A549 (cell line): ENCODE data around the gene MSRB3. TPM values are rescaled to one million over a fixed set of nuclear protein-coding genes. Genes with fewer than 3 reads are reported as not detected.

Experiments
- ATAC-seq, 2 experiments: fragments of 200-7000 bp in 1 of 2; fragments of >200 bp in 1 of 2; cut with Nextera tagmentation in 1 of 2; cut with Tn5 transposase in 1 of 2; 3 replicates each; pipeline versions ENCODE4 v1.8.0 to v1.9.1; 2018 to 2020; ENCODE audit warnings: mild to moderate bottlenecking in 1 of 2, moderate library complexity in 1 of 2
- CTCF ChIA-PET: fragments of 300-600 bp; sonication (Branson Sonifier 250); formaldehyde crosslinking; extraction: SDS; loops from one replicate; lab custom pipeline; 2021; ENCODE audit warnings: antibody characterized with exemption, inconsistent platforms; lab: Yijun Ruan, JAX
- POLR2A ChIA-PET: fragments of 350-600 bp; formaldehyde crosslinking; extraction: SDS; loops from one replicate; lab custom pipeline; 2021; ENCODE audit warnings: antibody characterized with exemption, inconsistent platforms; lab: Yijun Ruan, JAX
- DNase-seq, 2 experiments: peaks; one replicate each; pipeline versions ENCODE4 v3.0.0 to v3.0.0-alpha.2; 2011 to 2016; ENCODE audit warnings: low read depth in 1 of 2, low spot score in 1 of 2
- FAIRE-seq: peaks from 2 replicates; lab custom pipeline; 2011; peaks lifted over from hg19 to GRCh38; lab: Jason Lieb, UNC
- H3K27ac ChIP-seq, 2 experiments: fragments of >200 bp; sonication (Bioruptor Twin); formaldehyde crosslinking; 3 replicates each; pipeline ENCODE4 v1.5.1; 2016 to 2017
- H3K4me1 ChIP-seq: fragments of >200 bp; sonication (Bioruptor Twin); formaldehyde crosslinking; 3 replicates; pipeline ENCODE4 v1.6.1; 2016
- H3K4me2 ChIP-seq: fragments of >200 bp; sonication (Bioruptor Twin); formaldehyde crosslinking; 3 replicates; pipeline ENCODE4 v1.6.1; 2016
- H3K4me3 ChIP-seq: fragments of >200 bp; sonication (Bioruptor Twin); formaldehyde crosslinking; 3 replicates; pipeline ENCODE4 v1.5.1; 2016
- H3K9me3 ChIP-seq: fragments of >200 bp; sonication (Bioruptor Twin); formaldehyde crosslinking; 3 replicates; pipeline ENCODE4 v1.6.1; 2016
- ATOH8 ChIP-seq: fragments of 250-450 bp; sonication (Bioruptor Pico); IDR thresholded peaks from 2 replicates; pipeline ENCODE4 v1.5.0; 2020; ENCODE audit warnings: low read depth, mild to moderate bottlenecking, moderate library complexity
- CHD4 ChIP-seq: fragments of 200-600 bp; sonication (generic); IDR thresholded peaks from 2 replicates; pipeline ENCODE4 v1.6.1; 2016; ENCODE audit warnings: antibody characterized with exemption, mild to moderate bottlenecking, borderline replicate concordance
- E2F6 ChIP-seq: IDR thresholded peaks from 2 replicates; pipeline ENCODE4 v1.6.1; 2012; ENCODE audit warnings: low read depth, borderline replicate concordance
- EHMT2 ChIP-seq: fragments of 200-600 bp; sonication (generic); IDR thresholded peaks from 2 replicates; pipeline ENCODE4 v1.6.1; 2016; ENCODE audit warnings: antibody characterized with exemption, low read depth, mild to moderate bottlenecking, moderate library complexity
- ESRRA ChIP-seq: fragments of 150-350 bp; IDR thresholded peaks from 2 replicates; pipeline ENCODE4 v1.6.1; 2014; ENCODE audit warnings: mild to moderate bottlenecking, low read length, borderline replicate concordance
- HDAC2 ChIP-seq: fragments of 200-600 bp; sonication (generic); IDR thresholded peaks from 2 replicates; pipeline ENCODE4 v1.6.1; 2016
- JUN ChIP-seq, 2 experiments: fragments of >200 bp; sonication (Bioruptor Twin); formaldehyde crosslinking; IDR thresholded peaks; 2 replicates in 1 of 2; 3 replicates in 1 of 2; pipeline ENCODE4 v1.6.1; 2016 to 2017
- MAFK ChIP-seq: fragments of 450-650 bp; IDR thresholded peaks from 2 replicates; pipeline ENCODE4 v1.6.1; 2014; ENCODE audit not compliant: partially characterized antibody
- NPAS2 ChIP-seq: fragments of 250-450 bp; sonication (Bioruptor Pico); IDR thresholded peaks from 2 replicates; pipeline ENCODE4 v1.8.0; 2022; ENCODE audit warnings: mild to moderate bottlenecking, moderate library complexity, borderline replicate concordance
- NR3C1 ChIP-seq: fragments of >200 bp; sonication (Bioruptor Twin); formaldehyde crosslinking; IDR thresholded peaks from 3 replicates; pipeline ENCODE4 v1.6.1; 2017
- PHF8 ChIP-seq: fragments of 200-600 bp; sonication (generic); IDR thresholded peaks from 2 replicates; pipeline ENCODE4 v1.6.1; 2016; ENCODE audit warnings: low read depth, mild to moderate bottlenecking, antibody characterized with exemption, moderate library complexity, borderline replicate concordance
- RARB ChIP-seq: fragments of 250-450 bp; sonication (Bioruptor Pico); IDR thresholded peaks from 2 replicates; pipeline ENCODE4 v1.8.0; 2021; ENCODE audit warnings: mild to moderate bottlenecking, moderate library complexity
- RFX5 ChIP-seq: fragments of 450-650 bp; IDR thresholded peaks from 2 replicates; pipeline ENCODE4 v1.7.1; 2014; ENCODE audit warnings: antibody characterized with exemption, mild to moderate bottlenecking, moderate library complexity
- RNF2 ChIP-seq: fragments of 200-600 bp; sonication (generic); IDR thresholded peaks from 2 replicates; pipeline ENCODE4 v1.6.1; 2016; ENCODE audit warnings: low read depth, mild to moderate bottlenecking, antibody characterized with exemption, moderate library complexity, borderline replicate concordance
- SMC3 ChIP-seq: fragments of >200 bp; sonication (Bioruptor Twin); formaldehyde crosslinking; IDR thresholded peaks from 3 replicates; pipeline ENCODE4 v1.6.1; 2018; ENCODE audit warnings: inconsistent platforms
- TFCP2L1 ChIP-seq: fragments of 250-450 bp; sonication (Bioruptor Pico); IDR thresholded peaks from 2 replicates; pipeline ENCODE4 v1.5.0; 2021; ENCODE audit warnings: mild to moderate bottlenecking
- ZC3H11A ChIP-seq: fragments of 450-650 bp; IDR thresholded peaks from 2 replicates; pipeline ENCODE4 v1.6.1; 2014; ENCODE audit warnings: antibody characterized with exemption, mild to moderate bottlenecking
- WGBS: methylation state at CpG from one replicate; pipeline ENCODE4 v1.1.6; 2017; ENCODE audit errors: missing lambda C conversion rate; 5-methylcytosine and 5-hydroxymethylcytosine counted together
- polyA plus RNA-seq, 4 experiments: library from polyadenylated mRNA; depleted of rRNA in 3 of 4; stranded (reverse); fragments of >200 nt; fragmentation: RNase III in 1 of 4; extraction: RNeasy Plus Mini Kit Qiagen cat#74134 plus additional on column Dnase treatment in 1 of 4; gene quantifications; 2 replicates in 3 of 4; 3 replicates in 1 of 4; pipeline ENCODE4 v1.2.3, GENCODE V29; 2011 to 2017
- TF ChIP-seq, protein P1 (sequence below): fragments of >200 bp; sonication (Bioruptor Twin); formaldehyde crosslinking; IDR thresholded peaks from 3 replicates; pipeline ENCODE4 v1.5.1; 2016
- TF ChIP-seq, protein P2 (sequence below): fragments of 200-600 bp; sonication (generic); IDR thresholded peaks from 2 replicates; pipeline ENCODE4 v1.6.1; 2016; ENCODE audit warnings: antibody characterized with exemption, mild to moderate bottlenecking, moderate library complexity
- TF ChIP-seq, protein P3 (sequence below): fragments of 450-650 bp; IDR thresholded peaks from 2 replicates; pipeline ENCODE4 v1.6.1; 2014; ENCODE audit warnings: antibody characterized with exemption

Gene MSRB3
- polyA plus RNA-seq, 2 of the 4 experiments (the other 2 are of a cell fraction) = 25.2 to 46.1 TPM

DNA sequence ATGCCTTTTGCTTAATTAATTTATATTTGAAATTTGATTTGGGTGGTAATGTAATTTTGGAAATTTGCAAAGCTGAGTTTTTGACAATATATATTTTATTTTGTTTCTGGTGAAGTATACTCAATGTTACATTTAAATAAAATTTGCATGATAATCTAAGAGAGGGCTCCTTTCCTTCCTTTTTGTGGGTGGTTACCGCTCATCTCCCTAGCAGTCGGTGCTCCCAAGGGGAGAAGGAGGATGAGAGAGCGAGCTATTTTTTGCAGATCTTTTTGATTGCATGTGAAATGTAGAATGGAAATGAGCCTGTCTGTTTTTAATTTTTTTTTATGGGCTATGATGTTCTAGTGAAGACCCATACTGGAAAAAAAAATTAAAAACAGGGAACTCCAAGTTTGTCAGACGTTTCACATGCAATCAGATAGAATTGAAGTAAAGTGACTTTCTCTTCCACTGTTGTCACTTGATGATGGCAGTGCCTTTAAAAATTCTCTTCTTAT, 39.8 kb downstream of the MSRB3 start:
- Histone ChIP-seq H3K4me3 (no peak overlapping the region), H3K4me2 (no peak overlapping the region), H3K9me3 (no peaks in the 10 kb centered on the region), H3K27ac (no peak overlapping the region), H3K4me1 (peaks cover 8% of the 10 kb centered on the region; the same call in 2 of the 3 replicates)
- 94% methylated on average over 4 of the region's 4 CpGs for WGBS
- ATAC-seq = no peak
- TF ChIP-seq CHD4 = no peak
- TF ChIP-seq SMC3 = no peak
- TF ChIP-seq ZC3H11A = no peak
- TF ChIP-seq PHF8 = no peak
- TF ChIP-seq NPAS2 (CRISPR knock-in tag) = no peak
- TF ChIP-seq, protein P1, sequence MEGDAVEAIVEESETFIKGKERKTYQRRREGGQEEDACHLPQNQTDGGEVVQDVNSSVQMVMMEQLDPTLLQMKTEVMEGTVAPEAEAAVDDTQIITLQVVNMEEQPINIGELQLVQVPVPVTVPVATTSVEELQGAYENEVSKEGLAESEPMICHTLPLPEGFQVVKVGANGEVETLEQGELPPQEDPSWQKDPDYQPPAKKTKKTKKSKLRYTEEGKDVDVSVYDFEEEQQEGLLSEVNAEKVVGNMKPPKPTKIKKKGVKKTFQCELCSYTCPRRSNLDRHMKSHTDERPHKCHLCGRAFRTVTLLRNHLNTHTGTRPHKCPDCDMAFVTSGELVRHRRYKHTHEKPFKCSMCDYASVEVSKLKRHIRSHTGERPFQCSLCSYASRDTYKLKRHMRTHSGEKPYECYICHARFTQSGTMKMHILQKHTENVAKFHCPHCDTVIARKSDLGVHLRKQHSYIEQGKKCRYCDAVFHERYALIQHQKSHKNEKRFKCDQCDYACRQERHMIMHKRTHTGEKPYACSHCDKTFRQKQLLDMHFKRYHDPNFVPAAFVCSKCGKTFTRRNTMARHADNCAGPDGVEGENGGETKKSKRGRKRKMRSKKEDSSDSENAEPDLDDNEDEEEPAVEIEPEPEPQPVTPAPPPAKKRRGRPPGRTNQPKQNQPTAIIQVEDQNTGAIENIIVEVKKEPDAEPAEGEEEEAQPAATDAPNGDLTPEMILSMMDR = no peak
- no peak for TF ChIP-seq EHMT2
- TF ChIP-seq HDAC2 = no peak
- TF ChIP-seq RFX5 = no peak
- no peak for TF ChIP-seq ESRRA
- TF ChIP-seq E2F6 = no peak
- DNase-seq = no peak
- ChIA-PET CTCF (interaction anchor here (0.9 kb wide), 1 partner anchor 790 kb away, joined by 3 read pairs; no protein-coding TSS in a partner anchor), POLR2A (no interaction called here)
- no peak for FAIRE-seq

GRCh38 chr12:65319688-65320200, 41.3 kb downstream of the MSRB3 start:
- 78% methylated on average over 3 of the region's 3 CpGs for WGBS
- no peak overlapping the region for H3K4me3 ChIP-seq
- no peak overlapping the region for H3K27ac ChIP-seq
- no peak overlapping the region for H3K4me2 ChIP-seq
- no peak for ATAC-seq
- no peak for FAIRE-seq
- H3K9me3 ChIP-seq = no peaks in the 10 kb centered on the region
- no peak for DNase-seq
- H3K4me1 ChIP-seq = peaks cover 8% of the 10 kb centered on the region; the same call in 2 of the 3 replicates
- CTCF ChIA-PET = no interaction called here
- no peak for TF ChIP-seq ATOH8
- no peak for TF ChIP-seq NR3C1
- TF ChIP-seq MAFK = peak; percentile 14
- TF ChIP-seq, protein P2, sequence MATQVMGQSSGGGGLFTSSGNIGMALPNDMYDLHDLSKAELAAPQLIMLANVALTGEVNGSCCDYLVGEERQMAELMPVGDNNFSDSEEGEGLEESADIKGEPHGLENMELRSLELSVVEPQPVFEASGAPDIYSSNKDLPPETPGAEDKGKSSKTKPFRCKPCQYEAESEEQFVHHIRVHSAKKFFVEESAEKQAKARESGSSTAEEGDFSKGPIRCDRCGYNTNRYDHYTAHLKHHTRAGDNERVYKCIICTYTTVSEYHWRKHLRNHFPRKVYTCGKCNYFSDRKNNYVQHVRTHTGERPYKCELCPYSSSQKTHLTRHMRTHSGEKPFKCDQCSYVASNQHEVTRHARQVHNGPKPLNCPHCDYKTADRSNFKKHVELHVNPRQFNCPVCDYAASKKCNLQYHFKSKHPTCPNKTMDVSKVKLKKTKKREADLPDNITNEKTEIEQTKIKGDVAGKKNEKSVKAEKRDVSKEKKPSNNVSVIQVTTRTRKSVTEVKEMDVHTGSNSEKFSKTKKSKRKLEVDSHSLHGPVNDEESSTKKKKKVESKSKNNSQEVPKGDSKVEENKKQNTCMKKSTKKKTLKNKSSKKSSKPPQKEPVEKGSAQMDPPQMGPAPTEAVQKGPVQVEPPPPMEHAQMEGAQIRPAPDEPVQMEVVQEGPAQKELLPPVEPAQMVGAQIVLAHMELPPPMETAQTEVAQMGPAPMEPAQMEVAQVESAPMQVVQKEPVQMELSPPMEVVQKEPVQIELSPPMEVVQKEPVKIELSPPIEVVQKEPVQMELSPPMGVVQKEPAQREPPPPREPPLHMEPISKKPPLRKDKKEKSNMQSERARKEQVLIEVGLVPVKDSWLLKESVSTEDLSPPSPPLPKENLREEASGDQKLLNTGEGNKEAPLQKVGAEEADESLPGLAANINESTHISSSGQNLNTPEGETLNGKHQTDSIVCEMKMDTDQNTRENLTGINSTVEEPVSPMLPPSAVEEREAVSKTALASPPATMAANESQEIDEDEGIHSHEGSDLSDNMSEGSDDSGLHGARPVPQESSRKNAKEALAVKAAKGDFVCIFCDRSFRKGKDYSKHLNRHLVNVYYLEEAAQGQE = no peak
- TF ChIP-seq JUN (IDR thresholded peaks at IDR 0.05) = no peak
- POLR2A ChIA-PET = no interaction called here

DNA sequence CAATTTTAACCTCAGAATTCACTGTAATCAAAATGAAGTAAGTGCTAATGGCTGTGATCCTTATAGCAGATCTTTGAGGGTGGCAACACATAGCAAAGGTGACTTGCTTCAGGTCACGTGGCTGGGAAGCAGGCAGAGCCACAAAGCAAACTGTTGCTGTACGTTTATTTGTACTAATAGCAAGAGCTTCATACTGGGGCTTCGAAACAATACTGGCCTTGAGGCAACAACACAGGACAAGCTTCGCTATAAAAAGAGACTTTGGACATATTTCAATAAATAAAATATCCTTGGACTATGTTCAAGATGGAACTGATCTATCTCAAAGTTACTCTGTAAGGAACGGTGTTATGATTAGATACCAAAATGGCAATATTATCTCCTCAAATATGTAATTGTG, 44.6 kb downstream of the MSRB3 start:
- FAIRE-seq = no peak
- CTCF ChIA-PET = no interaction called here
- TF ChIP-seq JUN (IDR thresholded peaks at IDR 0.05) = no peak
- TF ChIP-seq PHF8 = no peak
- no peak for TF ChIP-seq RNF2
- no peak for TF ChIP-seq ATOH8
- TF ChIP-seq RARB = no peak
- TF ChIP-seq, protein P3, sequence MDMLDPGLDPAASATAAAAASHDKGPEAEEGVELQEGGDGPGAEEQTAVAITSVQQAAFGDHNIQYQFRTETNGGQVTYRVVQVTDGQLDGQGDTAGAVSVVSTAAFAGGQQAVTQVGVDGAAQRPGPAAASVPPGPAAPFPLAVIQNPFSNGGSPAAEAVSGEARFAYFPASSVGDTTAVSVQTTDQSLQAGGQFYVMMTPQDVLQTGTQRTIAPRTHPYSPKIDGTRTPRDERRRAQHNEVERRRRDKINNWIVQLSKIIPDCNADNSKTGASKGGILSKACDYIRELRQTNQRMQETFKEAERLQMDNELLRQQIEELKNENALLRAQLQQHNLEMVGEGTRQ = no peak
- no peak for TF ChIP-seq TFCP2L1 (CRISPR knock-in tag)
- TF ChIP-seq, all 56 proteins: peak for 0
- no peaks in the 10 kb centered on the region for H3K9me3 ChIP-seq
- H3K27ac ChIP-seq = no peak overlapping the region
- 92% methylated on average over 5 of the region's 5 CpGs for WGBS
- no peak for ATAC-seq
- no peak overlapping the region for H3K4me2 ChIP-seq
- POLR2A ChIA-PET = no interaction called here
- DNase-seq = no peak
- H3K4me1 ChIP-seq = peaks cover 8% of the 10 kb centered on the region; the same call in 2 of the 3 replicates
- no peak overlapping the region for H3K4me3 ChIP-seq
